Measurements from ENCODE around the gene RBP4.

Gene RBP4

GRCh38 chr10:93595378-93596161 is 5.5 kb downstream of the RBP4 start:
- Histone ChIP-seq H3K36me3 (ENCODE audit: insufficient read depth, low read length) (no peaks in the 10 kb centered on the region), H3K27me3 (ENCODE audit: insufficient read depth, low read length) (peaks cover 18% of the 10 kb centered on the region), H3K9me3 (ENCODE audit: insufficient read depth, low read depth, low read length) (no peaks in the 10 kb centered on the region), H3K9ac (ENCODE audit: low read depth, low read length) (no peak overlapping the region), H3K4me1 (ENCODE audit: insufficient read depth, low read length) (peaks cover 11% of the 10 kb centered on the region; the same call in 1 of the 2 replicates), H3K4me3 (ENCODE audit: low read length) (no peak overlapping the region), H3K27ac (ENCODE audit: low read depth, low read length) (no peak overlapping the region)
- WGBS: 92% methylated on average over 5 of the region's 5 CpGs

DNA sequence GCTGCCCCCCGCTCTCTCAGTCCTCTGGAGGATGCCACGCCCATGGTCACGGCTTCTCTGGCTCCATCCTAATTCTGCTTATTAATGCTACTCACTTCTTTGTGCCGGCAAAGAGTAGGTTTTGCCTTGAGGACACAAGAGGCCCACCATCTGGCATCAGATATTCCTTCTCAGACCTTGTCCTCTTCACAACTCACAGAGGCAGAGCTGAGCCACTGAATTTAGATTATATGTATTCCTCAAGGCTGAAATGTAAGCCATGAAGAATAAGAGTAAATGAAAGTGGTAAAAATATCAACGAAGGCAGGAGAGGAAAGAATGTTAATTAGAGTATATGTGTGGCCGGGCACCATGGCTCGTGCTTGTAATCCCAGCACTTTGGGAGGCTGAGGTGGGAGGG is 6.5 kb downstream of the RBP4 start:
- Histone ChIP-seq H3K9me3 (ENCODE audit: insufficient read depth, low read depth, low read length) (no peaks in the 10 kb centered on the region), H3K4me3 (ENCODE audit: low read length) (no peak overlapping the region), H3K27ac (ENCODE audit: low read depth, low read length) (no peak overlapping the region), H3K9ac (ENCODE audit: low read depth, low read length) (no peak overlapping the region), H3K27me3 (ENCODE audit: insufficient read depth, low read length) (peaks cover 8% of the 10 kb centered on the region), H3K36me3 (ENCODE audit: insufficient read depth, low read length) (no peaks in the 10 kb centered on the region), H3K4me1 (ENCODE audit: insufficient read depth, low read length) (peaks cover 11% of the 10 kb centered on the region; the same call in 1 of the 2 replicates)
- WGBS: 92% methylated on average over 7 of the region's 7 CpGs

GRCh38 chr10:93593749-93594148 is 7.3 kb downstream of the RBP4 start:
- Histone ChIP-seq H3K36me3 (ENCODE audit: insufficient read depth, low read length) (no peaks in the 10 kb centered on the region), H3K9me3 (ENCODE audit: insufficient read depth, low read depth, low read length) (no peaks in the 10 kb centered on the region), H3K27ac (ENCODE audit: low read depth, low read length) (no peak overlapping the region), H3K9ac (ENCODE audit: low read depth, low read length) (no peak overlapping the region), H3K27me3 (ENCODE audit: insufficient read depth, low read length) (0 out of 2 replicates have a peak, but pooled peaks cover 4% of the 10 kb centered on the region), H3K4me1 (ENCODE audit: insufficient read depth, low read length) (peaks cover 11% of the 10 kb centered on the region; the same call in 1 of the 2 replicates), H3K4me3 (ENCODE audit: low read length) (no peak overlapping the region)
- WGBS: 93% methylated on average over 18 of the region's 18 CpGs

DNA sequence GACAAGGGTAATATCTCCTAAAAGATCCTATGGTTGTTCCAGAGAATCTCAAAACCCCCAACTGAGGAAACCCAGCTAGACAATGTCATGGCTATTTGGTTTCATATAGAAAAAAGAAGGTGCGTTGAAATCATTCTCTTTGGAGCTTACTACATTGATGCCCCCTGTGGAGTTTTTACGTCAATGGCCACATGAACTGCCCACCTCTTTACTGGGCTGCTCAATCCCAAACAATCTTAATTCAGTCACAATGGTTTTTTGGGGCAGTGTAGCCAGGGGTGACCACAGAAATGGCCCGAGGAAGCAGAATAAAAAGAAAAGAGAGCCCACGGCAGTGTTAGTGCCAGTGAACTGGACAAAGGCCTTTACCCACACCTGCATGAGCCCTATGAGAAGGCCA is 7.8 kb downstream of the RBP4 start:
- no peaks in the 10 kb centered on the region for H3K36me3 ChIP-seq (ENCODE audit: insufficient read depth, low read length)
- WGBS: 91% methylated on average over 4 of the region's 4 CpGs

GRCh38 chr10:93591065-93591808 is 9.8 kb downstream of the RBP4 start:
- Histone ChIP-seq H3K27ac (ENCODE audit: low read depth, low read length) (no peak overlapping the region), H3K4me1 (ENCODE audit: insufficient read depth, low read length) (peaks cover 11% of the 10 kb centered on the region; the same call in 1 of the 2 replicates), H3K9me3 (ENCODE audit: insufficient read depth, low read depth, low read length) (no peaks in the 10 kb centered on the region), H3K27me3 (ENCODE audit: insufficient read depth, low read length) (no peaks in the 10 kb centered on the region), H3K36me3 (ENCODE audit: insufficient read depth, low read length) (no peaks in the 10 kb centered on the region), H3K4me3 (ENCODE audit: low read length) (no peak overlapping the region), H3K9ac (ENCODE audit: low read depth, low read length) (no peak overlapping the region)
- 78% methylated on average over 7 of the region's 8 CpGs for WGBS

More for the DNA sequence above, 7.8 kb downstream of the RBP4 start:
- Histone ChIP-seq H3K9ac (ENCODE audit: low read depth, low read length) (no peak overlapping the region), H3K4me1 (ENCODE audit: insufficient read depth, low read length) (peaks cover 11% of the 10 kb centered on the region; the same call in 1 of the 2 replicates), H3K27me3 (ENCODE audit: insufficient read depth, low read length) (0 out of 2 replicates have a peak, but pooled peaks cover 4% of the 10 kb centered on the region), H3K27ac (ENCODE audit: low read depth, low read length) (no peak overlapping the region), H3K4me3 (ENCODE audit: low read length) (no peak overlapping the region), H3K9me3 (ENCODE audit: insufficient read depth, low read depth, low read length) (no peaks in the 10 kb centered on the region)

DNA sequence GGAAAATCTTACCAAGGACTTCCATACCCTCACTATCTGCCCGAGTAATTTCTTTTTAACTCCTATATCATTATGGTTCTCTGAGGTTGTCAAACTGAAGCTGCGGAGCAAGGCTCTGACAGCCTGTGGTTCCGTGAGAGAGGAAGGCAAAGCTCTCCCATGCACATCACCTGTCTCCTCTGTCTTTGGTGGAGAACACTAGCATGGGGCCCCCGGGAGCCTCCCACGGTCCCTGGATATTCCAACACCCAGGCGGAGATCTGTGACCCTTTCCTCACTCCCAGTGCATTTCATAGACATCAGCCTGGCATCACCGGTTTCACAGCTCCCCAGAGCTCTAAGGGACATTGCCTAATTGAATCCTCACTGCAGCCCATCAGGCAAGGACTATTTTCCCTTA is 10.4 kb downstream of the RBP4 start:
- Histone ChIP-seq H3K9me3 (ENCODE audit: insufficient read depth, low read depth, low read length) (no peaks in the 10 kb centered on the region), H3K27ac (ENCODE audit: low read depth, low read length) (no peak overlapping the region), H3K27me3 (ENCODE audit: insufficient read depth, low read length) (no peaks in the 10 kb centered on the region), H3K36me3 (ENCODE audit: insufficient read depth, low read length) (no peaks in the 10 kb centered on the region), H3K9ac (ENCODE audit: low read depth, low read length) (no peak overlapping the region), H3K4me3 (ENCODE audit: low read length) (no peak overlapping the region), H3K4me1 (ENCODE audit: insufficient read depth, low read length) (peaks cover 11% of the 10 kb centered on the region; the same call in 1 of the 2 replicates)
- WGBS: 93% methylated on average over 7 of the region's 7 CpGs

GRCh38 chr10:93589648-93590562 is 11.1 kb downstream of the RBP4 start:
- Histone ChIP-seq H3K9ac (ENCODE audit: low read depth, low read length) (no peak overlapping the region), H3K4me3 (ENCODE audit: low read length) (no peak overlapping the region), H3K4me1 (ENCODE audit: insufficient read depth, low read length) (peaks cover 11% of the 10 kb centered on the region; the same call in 1 of the 2 replicates), H3K36me3 (ENCODE audit: insufficient read depth, low read length) (no peaks in the 10 kb centered on the region), H3K27ac (ENCODE audit: low read depth, low read length) (no peak overlapping the region), H3K27me3 (ENCODE audit: insufficient read depth, low read length) (no peaks in the 10 kb centered on the region), H3K9me3 (ENCODE audit: insufficient read depth, low read depth, low read length) (no peaks in the 10 kb centered on the region)
- WGBS: 92% methylated on average over 15 of the region's 15 CpGs

- WGBS: 96% methylated on average over 7 of the region's 7 CpGs
- H3K9me3 ChIP-seq (ENCODE audit: insufficient read depth, low read depth, low read length): no peaks in the 10 kb centered on the region
- H3K4me3 ChIP-seq (ENCODE audit: low read length): no peak overlapping the region
- H3K27me3 ChIP-seq (ENCODE audit: insufficient read depth, low read length): no peaks in the 10 kb centered on the region
- no peaks in the 10 kb centered on the region for H3K36me3 ChIP-seq (ENCODE audit: insufficient read depth, low read length)
- no peaks in the 10 kb centered on the region for H3K4me1 ChIP-seq (ENCODE audit: insufficient read depth, low read length)
- no peak overlapping the region for H3K27ac ChIP-seq (ENCODE audit: low read depth, low read length)
- H3K9ac ChIP-seq (ENCODE audit: low read depth, low read length): no peak overlapping the region
These were observed 16.6 kb downstream of the RBP4 start for GRCh38 chr10:93584445-93584844.

- Histone ChIP-seq H3K4me3 (ENCODE audit: low read length) (no peak overlapping the region), H3K9ac (ENCODE audit: low read depth, low read length) (no peak overlapping the region), H3K4me1 (ENCODE audit: insufficient read depth, low read length) (no peaks in the 10 kb centered on the region), H3K27ac (ENCODE audit: low read depth, low read length) (no peak overlapping the region), H3K36me3 (ENCODE audit: insufficient read depth, low read length) (no peaks in the 10 kb centered on the region), H3K9me3 (ENCODE audit: insufficient read depth, low read depth, low read length) (no peaks in the 10 kb centered on the region), H3K27me3 (ENCODE audit: insufficient read depth, low read length) (no peaks in the 10 kb centered on the region)
- WGBS: 62% methylated on average over 6 of the region's 6 CpGs
These were observed 20.2 kb downstream of the RBP4 start for GRCh38 chr10:93580828-93581227.

- H3K27me3 ChIP-seq (ENCODE audit: insufficient read depth, low read length): 0 out of 2 replicates have a peak, but pooled peaks cover 3% of the 10 kb centered on the region
- no peaks in the 10 kb centered on the region for H3K9me3 ChIP-seq (ENCODE audit: insufficient read depth, low read depth, low read length)
- WGBS: 93% methylated on average over 3 of the region's 3 CpGs
- no peaks in the 10 kb centered on the region for H3K36me3 ChIP-seq (ENCODE audit: insufficient read depth, low read length)
- H3K4me1 ChIP-seq (ENCODE audit: insufficient read depth, low read length): no peaks in the 10 kb centered on the region
- H3K27ac ChIP-seq (ENCODE audit: low read depth, low read length): no peak overlapping the region
- no peak overlapping the region for H3K9ac ChIP-seq (ENCODE audit: low read depth, low read length)
- no peak overlapping the region for H3K4me3 ChIP-seq (ENCODE audit: low read length)
These were observed 20.9 kb downstream of the RBP4 start for GRCh38 chr10:93579985-93580711.

Measured in HUES64 (cell line).